HG03469 (cell line): ENCODE measurements around the gene BCL2L1.

ENCODE experiments used
- ATAC-seq: cut with Tn5 transposase; IDR thresholded peaks from one replicate; pipeline ENCODE4 v1.9.1; 2021; ENCODE audit warnings: mild to moderate bottlenecking, moderate library complexity, moderate number of reproducible peaks; ENCODE audit not compliant: unreplicated experiment

Gene BCL2L1

DNA sequence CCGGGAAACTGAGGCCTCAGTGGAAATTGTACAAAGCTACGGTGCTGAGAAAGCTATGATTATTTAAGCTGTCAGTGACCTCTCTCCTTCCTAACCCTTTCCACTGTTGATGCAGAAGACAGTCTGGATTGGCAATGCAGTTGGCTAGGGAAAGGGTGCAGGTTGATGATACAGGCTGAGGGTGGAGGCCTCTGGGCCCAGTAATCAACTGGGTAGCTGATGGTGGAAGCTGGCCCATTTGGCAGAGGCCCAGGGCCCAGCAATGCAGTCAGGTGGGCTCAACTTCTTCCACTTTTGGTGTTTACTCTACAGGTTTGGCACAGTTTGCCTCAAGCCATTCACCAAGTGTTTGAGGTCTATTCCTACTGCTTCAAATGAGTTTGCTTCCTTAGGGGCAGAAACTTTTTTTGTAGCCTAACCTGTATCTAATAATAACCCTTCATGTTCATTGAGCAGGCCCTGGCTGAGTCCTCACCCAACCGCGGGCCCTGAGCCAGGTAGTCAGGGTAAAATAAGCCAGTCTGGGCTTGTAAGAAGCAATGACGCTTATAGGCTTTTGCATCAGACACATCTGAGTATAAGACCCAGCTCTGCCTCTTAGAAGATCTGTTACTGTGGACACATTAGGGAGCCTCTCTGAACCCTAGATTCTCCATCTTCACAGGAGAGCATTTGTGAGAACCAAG is 12.1 kb downstream of the BCL2L1 start:
- ATAC-seq = no peak

DNA sequence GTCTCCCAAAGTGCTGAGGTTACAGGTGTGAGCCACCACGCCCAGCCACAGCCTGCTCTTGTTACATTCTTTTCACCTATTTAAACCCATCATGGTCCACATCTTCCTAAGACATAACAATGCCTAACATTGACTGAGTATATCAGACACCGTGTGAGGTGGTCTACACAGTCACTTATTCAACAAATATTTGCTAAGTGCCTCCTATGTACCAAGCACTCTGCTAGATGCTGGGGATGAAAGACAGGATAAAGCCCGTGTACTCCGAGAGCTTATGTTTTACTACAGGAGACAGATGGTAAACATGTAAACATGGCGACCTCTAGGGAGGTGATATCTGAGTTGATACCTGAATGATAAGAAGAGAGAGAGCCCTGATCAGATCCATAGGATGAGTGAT is 12.7 kb downstream of the BCL2L1 start:
- no peak for ATAC-seq

DNA sequence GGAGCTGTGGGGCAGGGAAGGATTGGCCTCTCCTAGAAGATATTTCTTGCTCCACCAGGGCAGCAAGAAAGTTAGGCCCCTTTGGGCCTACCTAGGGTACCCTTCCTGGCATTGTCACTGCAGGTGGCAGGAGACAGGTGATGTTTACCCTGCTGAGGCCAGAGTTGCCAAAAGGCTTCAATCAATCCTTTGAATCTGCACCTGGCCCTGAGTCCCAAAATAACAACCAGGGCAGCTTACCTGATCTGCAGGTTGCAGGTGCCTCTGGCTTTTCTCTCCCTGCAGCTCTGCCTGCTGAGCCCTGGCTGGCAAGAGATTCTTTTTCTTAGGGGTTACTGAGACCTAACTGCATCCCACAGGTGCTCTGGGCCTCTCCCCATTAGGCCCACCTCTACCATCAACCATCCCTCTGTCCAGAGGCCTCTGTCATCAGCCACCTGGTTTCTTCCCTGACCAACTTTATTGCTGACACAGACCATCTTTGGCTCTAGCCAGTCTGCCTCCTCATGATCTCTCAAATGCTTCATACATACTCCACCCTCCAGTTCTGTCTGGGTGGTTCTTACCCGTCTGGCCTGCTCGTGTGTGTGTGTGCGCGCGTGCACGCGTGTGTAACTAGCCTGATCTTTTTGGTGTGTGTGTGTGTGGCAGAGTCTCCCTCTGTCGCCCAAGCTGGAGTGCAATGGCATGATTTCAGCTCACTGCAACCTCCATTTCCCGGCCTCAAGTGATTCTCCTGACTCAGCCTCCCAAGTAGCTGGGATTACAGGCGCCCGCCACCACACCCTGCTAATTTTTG is 13.7 kb downstream of the BCL2L1 start:
- ATAC-seq = no peak

DNA sequence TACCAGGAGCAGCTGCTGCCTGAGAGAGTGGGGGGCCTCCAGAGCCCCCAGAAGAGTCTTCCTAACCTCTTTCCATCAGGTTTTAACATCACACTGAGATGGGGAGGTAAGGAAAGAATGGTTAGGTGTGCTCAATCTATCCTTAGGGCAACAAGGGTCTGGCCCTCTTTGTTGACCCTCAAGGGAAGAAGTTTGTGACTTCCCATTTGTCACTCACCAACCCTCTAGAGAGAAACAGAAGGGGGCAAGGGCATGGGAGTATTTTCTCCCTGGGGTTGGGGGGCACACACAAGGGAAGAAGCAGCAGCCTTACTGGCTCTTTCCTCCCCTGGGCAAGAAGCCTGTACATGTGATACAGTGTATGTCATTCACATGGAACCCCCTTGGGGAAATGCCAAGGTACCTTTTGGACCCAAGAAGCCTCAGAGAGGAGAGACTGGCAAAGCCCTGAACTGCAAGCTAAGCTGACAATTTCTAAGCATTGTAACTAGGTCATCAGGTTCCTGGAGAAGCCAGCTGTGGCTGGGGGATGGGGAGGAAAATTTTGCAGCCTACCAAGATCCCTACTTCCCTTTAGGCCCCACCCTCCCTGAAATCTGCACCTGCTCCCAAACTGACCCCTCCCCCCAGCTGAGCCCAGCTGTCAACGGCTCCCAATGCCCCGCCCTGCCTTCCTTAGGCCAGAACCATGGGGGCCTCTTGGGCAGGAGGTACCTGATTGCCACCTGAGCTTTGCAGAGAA is 14.5 kb downstream of the BCL2L1 start:
- ATAC-seq = no peak

DNA sequence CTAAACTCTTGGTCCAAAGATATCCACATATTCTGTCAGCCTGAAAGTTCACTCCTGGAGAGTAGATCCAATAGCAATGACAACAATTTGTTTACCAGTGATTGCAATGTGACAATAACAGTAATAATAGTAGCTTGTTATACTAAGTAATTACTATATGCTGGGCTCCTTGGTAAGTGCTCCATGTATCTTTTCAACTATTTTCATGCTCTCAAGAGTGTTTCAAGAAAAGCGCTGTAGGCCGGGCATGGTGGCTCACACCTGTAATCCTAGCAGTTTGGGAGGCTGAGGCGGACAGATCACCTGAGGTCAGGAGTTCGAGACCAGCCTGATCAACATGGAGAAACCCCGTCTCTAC is 15.4 kb downstream of the BCL2L1 start:
- ATAC-seq = no peak

DNA sequence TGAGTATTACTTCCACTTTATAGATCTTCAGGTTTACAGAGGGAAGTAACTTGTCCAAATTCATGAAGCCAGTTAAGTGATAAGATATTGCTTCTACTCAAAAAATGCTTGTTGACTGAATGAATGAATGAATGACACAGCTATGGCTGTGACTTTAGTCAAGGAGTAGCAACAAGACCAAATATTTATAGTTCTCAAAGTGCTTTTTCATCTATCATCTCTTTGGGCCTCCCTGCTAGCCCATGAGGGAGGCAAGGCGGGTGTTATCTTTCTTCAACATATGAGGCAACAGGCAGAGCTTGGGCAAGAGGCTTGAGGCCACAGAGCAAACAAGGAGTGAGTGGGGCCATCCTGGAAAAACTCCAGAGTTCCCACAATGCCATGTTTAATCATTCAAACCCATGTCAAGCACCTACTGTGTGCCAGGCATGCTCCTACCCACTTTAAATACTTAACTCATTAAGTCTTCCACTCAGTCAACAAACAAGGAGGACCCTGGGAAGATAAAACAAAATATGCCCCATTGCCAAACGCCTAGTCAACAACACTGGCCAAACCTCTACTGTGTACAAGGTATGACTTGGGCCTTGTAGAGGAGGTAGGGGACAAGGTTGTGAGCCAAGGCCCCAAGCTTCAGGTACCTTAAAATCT is 15.9 kb downstream of the BCL2L1 start:
- ATAC-seq = no peak

DNA sequence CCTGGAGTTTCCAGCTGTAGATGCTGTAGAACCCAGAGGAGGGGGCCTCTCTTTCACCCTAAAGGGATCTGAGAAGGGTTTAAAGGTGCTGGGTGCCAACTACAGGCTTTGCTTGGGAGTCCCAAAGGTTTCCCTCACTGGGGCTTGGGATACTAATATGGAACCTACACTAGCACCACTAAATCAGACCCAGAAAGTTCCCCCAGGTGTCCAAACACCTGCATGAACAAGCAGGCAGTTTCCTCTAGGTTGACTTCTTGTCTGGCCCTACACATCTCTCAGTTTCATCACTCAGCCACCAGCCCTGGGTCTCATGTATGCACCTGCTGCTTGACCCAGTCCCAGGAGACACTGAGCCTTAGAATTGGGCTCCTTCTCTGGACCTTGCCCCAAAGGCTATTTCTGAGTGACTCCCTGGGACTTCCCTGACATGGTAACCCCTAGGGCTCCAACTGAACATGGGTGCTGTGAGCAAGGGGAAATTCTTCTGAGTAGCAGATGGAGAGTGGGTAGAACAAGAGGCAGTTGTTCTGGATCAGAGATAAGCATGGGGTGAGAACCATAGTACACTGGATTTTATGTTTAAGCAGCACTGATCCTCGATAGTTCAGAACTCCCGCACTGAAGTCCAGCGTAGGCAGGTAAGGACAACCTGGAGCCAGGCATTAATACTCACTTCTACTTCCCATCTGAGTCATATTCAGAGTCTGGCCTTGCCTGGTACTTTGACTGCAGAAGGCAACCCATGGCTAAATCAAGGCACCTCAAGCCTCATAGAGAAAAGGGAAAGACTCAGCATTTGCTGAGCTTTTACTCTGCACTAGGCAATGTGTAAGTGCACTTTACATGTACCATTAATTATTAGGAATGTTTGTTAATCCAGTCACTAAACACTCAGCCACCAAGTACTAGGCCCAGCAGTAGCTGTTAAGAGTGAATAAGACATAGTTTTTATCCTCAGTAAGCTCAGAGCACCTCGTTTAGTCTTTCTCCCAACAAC is 16.8 kb downstream of the BCL2L1 start:
- peak; percentile 49 for ATAC-seq

DNA sequence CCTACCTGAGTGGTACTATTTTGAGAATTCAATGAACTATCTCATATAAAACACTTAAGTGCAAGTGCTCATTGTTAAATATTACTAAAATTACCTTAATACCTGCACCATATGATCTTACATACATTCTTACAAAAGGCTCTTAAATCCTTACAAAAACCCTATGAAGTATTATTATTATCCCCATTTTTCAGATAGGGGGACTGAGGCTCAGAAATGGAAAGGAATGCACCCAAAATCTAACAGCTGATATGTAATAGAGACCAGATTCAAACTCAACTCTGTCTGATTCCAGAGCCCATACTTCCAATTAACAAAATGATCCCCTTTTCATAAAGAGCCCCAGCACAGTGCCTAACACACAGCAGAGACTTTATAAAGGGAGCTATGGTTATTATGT is 17.5 kb downstream of the BCL2L1 start:
- ATAC-seq = no peak

DNA sequence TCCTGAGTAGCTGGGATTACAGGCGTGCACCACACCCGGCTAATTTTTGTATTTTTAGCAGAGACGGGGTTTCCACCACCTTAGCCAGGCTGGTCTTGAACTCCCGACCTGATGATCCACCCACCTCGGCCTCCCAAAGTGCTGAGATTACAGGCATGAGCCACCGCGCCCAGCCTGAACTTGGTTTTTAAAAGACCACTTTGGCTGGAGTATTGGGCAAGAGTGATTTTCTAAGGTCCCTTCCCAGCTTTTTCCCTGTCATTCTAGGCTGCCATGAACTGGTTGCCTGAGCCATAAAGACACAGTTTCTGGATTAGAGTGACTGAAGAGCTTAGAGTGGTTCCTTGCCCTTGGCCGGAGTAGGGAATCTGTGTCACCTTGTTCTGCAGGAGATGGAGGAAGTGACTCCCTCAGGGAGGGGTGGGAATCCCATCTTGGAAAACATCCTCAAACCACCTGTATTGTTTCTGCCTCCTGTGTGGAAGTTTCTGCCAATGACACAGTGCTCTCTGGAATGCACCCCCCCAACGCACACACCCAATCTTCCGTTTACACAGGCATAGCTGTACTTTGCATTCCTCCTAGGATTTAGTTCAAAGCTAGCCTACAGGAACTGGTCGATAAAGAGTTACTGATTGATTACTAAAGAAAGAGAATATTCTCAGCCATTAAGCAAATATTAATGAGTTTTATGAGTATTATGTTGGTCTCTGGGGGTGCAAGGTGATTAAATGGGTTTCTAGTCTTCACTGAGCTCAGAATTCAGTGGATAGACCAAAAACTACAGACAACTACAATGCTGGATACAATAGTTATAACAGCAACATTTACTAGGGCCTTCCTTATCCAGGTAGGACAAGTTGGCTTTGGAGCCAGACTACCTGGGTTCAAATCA is 18.2 kb downstream of the BCL2L1 start:
- no peak for ATAC-seq

DNA sequence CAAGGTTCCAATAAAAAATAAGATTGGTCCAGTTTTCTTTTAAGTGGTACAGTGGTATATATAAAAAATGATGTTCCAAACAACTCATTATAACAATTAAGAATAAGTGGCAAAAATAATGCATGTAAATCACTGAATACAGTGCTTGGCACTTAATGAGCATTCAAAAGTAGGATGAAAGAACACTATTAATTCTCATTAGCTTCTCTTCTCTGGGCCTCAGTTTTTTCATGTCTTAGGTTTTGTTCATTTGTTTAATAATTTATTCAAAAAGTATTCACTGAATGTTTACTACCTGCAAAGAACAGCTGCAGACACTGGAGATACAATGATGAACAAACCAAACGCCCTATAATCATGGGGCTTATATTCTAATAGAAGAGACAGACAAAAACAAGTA is 21.1 kb downstream of the BCL2L1 start:
- no peak for ATAC-seq

DNA sequence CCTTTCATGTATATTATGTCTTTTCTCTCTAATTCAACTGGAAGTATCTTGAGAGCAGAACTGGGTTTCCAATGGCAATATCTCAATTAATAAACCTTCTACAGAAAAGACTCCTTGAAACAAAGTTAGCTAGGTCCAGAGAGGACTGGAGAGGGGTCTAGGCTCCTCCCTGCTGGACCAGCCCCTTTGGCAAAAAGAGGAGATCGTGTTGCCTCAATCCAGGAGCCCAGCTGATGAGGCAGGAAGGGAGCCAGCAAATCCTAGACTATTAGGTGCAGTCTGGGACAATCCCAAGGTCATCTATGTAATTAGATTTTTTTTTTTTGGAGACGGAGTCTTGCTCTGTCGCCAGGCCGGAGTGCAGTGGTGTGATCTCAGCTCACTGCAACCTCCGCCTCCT is 21.9 kb downstream of the BCL2L1 start:
- no peak for ATAC-seq

DNA sequence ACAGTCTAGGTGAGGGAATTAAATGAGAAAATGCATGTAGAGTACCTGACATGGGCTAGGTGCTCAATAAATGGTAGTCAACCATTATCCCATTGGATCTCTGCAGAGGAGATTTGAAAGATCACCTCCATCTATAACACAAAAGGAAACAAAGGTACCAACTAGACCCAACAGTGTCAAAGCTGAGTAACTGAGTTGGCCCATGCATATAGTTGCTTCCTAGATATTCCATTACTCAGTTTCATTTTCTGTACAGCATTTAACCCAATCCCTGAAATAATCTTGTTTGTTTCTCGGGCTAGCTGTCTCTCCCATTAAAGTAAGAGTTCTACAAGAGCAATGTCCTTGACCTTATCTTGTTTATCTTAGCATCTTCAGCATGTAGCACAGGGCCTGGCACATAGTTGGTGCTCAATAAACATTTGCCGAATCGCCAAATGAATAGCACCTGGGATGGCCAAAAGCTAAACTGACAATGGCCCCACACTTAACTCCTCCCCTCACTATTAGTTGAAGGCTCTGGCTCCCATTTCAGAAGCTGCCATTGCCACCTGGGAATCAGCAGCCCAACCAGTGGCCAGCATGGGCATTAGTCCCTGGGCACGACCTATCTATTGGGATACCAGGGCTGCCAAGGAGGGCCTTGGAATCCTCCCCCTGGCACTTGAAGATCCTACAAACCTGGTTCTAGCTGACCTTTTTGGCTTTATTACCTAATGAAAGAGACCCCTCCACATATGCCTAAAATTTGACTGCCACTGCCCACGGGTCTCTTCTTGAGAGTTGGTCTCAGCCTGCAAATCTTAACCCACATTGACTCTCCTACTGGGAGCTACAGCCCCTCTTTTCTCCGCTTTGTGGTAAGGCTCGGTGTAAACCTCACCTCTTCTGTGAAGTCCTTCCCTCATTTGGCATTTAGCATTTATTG is 22.6 kb downstream of the BCL2L1 start:
- ATAC-seq = no peak

DNA sequence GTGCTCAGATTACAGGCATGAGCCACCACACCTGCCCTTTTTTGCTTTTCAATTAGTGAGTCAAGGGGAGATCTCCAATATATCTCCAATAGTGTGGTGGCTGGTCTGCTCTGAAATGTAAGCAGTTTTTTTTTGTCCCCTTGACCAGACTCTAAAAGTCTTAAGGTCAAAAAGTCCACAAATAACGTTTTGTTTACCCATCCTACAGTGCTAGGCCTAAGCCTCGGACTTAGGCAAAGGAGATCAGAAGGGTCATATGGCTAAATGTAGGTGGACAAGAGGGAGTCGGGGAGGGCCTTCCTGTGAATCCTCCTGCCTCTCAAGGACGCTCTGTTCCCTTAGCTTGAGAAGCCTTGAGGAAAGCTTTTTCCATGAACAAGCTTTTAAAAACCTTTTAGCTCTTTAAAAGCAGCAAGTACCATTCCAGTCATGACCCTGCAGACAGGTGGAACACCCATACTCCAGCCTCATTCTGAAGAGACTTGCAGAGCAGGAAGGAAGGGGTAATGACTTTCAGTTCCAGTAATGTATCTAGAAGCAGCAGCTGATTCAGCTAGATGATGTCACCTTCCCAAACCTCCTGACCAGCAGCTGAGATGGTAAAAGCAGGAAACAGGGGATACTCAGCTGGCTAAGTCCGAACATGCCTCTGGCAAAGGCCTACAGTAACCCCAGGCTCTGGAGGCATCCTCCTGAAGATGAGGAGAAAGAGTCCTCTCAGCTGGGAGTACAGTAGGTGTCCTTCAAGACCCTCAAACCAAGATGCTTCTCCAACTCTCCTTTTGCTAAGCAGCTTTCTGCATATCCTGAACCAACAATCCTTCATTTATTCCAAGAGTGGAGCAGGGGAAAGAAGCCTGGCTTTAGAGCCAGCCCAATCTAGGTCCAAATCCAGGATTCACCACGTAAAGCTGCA is 23.6 kb downstream of the BCL2L1 start:
- ATAC-seq = peak; percentile 92

DNA sequence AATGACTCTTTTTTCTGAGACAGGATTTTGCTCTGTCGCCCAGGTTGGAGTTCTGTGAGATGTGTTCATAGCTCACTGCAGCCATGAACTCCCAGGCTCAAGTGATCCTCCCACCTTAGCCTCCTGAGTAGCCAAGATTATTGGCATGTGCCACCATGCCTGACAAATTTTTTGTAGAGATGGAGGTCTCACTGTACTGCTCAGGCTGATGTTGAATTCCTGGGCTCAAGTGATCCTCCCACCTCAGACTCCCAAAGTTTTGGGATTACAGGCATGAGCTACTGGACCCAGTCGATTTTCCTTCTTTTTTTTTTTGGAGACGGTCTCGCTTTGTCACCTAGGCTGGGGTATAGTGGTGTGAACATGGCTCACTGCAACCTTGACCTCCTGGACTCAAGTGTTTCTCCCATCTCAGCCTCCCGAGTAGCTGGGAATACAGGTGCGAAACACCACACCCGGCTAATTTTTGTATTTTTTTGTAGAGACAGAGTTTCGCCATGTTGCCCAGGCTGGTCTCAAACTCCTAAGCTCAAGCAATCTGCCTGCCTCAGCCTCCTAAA is 24.3 kb downstream of the BCL2L1 start:
- no peak for ATAC-seq

DNA sequence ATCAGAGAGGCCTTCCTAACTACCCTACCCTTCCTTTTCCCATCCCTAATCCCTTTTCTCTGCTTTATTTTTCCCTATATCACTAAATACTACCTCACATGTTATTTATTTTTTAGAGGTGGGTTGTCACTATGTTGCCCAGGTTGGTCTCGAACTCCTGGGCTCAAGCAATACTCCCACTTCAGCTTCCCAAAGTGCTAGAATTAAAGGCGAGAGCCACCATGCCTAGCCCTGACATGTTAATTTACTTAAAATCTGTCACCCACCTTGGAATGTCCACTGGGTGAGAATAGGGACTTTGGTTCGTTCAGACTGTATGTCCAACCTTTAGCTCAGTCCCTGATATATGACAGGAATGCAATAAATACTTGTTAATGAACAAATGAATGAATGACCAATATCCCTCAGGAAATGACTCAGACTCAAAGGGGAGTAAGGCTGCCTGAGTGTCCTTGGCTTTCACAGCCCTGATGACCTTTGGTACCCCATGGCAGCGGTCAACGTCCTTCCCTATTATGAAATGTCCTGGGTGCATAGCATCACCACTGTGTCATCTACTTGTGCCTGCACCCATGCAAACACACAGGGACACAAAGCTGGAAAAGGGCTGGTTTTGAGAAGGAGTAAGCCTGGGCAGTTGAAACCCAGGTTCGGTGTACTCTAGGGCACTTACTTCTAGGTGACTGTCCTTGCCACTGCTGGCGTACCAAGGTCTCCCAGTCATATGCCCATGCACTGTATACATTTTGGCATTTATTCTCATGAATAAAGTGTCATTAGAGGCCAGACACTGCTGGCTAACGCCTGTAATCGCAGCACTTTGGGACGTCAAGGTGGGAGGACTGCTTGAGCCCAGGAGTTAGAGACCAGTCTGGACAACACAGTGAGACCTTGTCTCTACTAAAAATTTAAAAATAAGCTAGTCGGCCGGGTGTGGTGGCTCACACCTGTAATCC is 26.5 kb downstream of the BCL2L1 start:
- ATAC-seq = no peak
